Bronchial epithelial cell (primary cell): ENCODE measurements around the gene RAP2A. TPM values are rescaled to one million over a fixed set of nuclear protein-coding genes. Genes with fewer than 3 reads are reported as not detected.

Experiments used
- DNase-seq: peaks from one replicate; pipeline ENCODE4 v3.0.0-alpha.2; 2010; ENCODE audit warnings: low read depth
- FAIRE-seq: peaks from 2 replicates; lab custom pipeline; 2011; peaks lifted over from hg19 to GRCh38; lab: Jason Lieb, UNC
- H3K27me3 ChIP-seq: 2 replicates; pipeline ENCODE4 v1.5.1; 2011; ENCODE audit warnings: low read length; ENCODE audit not compliant: control insufficient read depth, insufficient read depth
- H3K36me3 ChIP-seq: 2 replicates; pipeline ENCODE4 v1.5.1; 2011; ENCODE audit warnings: low read length; ENCODE audit not compliant: control insufficient read depth, insufficient read depth
- H3K4me3 ChIP-seq: 2 replicates; pipeline ENCODE4 v1.5.1; 2011; ENCODE audit warnings: mild to moderate bottlenecking, low read depth, low read length, control low read depth
- CTCF ChIP-seq: IDR thresholded peaks from 2 replicates; pipeline ENCODE4 v1.5.1; 2011; ENCODE audit warnings: mild to moderate bottlenecking, moderate library complexity, low read length, control low read depth, inconsistent platforms; ENCODE audit not compliant: insufficient read depth, severe bottlenecking
- total RNA-seq: library from RNA; depleted of rRNA; stranded (reverse); fragments of >200 nt; gene quantifications from 2 replicates; pipeline ENCODE4 v1.2.1, GENCODE V29; 2014

Gene RAP2A
- total RNA-seq, 1 donor from 2014 or later, result 47.7 TPM

DNA sequence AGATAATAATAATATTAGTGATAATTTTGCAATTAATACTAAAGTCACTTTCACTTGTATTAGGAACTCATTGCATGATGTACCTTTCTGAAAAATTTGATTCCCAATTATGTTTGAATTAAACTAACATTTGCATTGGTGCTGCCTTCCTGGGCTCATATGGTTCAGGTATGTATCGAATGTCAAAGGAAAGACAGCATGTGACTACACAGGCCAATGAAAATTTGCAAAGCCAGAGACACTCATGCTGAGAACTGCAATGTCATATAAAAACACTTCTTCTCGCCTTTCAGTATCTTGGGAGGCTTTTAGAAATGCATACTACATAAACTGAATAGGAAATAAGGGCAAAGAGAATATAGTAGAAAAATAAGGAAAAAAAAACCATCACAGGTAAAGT is 44.3 kb downstream of the RAP2A start:
- Histone ChIP-seq H3K36me3 (no peaks in the 10 kb centered on the region), H3K4me3 (no peak overlapping the region), H3K27me3 (no peaks in the 10 kb centered on the region)
- no peak for TF ChIP-seq CTCF
- FAIRE-seq, result no peak
- DNase-seq, result no peak

- no peaks in the 10 kb centered on the region for H3K36me3 ChIP-seq
- no peak for FAIRE-seq
These were observed 49.5 kb downstream of the RAP2A start for GRCh38 chr13:97483465-97483864.

DNA sequence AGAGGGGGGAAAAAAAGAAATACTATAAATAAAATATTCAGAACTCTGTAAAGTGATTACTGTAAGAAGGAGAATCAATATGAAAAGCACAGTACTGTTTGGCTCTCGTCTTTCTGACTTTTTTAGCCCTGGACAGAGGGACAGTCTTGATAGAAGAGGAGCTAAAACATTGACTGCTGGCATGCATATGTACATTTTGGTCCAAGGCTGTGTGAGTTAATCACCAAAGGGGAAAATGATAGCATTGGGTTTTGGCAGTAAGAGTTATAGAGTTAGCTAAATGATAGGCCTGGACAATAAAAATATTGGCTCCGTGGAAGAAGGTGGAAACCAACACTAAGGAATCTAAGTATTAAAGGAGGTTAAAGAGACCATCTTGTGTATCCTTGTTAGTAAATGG is 50.3 kb downstream of the RAP2A start:
- no peak for FAIRE-seq
- no peak for TF ChIP-seq CTCF
- no peaks in the 10 kb centered on the region for H3K27me3 ChIP-seq
- H3K4me3 ChIP-seq, result no peak overlapping the region
- H3K36me3 ChIP-seq, result no peaks in the 10 kb centered on the region
- no peak for DNase-seq

More at GRCh38 chr13:97483465-97483864, 49.5 kb downstream of the RAP2A start:
- Histone ChIP-seq H3K27me3 (no peaks in the 10 kb centered on the region), H3K4me3 (no peak overlapping the region)
- TF ChIP-seq CTCF, result no peak
- no peak for DNase-seq

GRCh38 chr13:97485320-97485719 is 51.4 kb downstream of the RAP2A start:
- Histone ChIP-seq H3K27me3 (no peaks in the 10 kb centered on the region), H3K36me3 (no peaks in the 10 kb centered on the region), H3K4me3 (no peak overlapping the region)
- TF ChIP-seq CTCF, result no peak
- no peak for DNase-seq
- FAIRE-seq, result no peak

DNA sequence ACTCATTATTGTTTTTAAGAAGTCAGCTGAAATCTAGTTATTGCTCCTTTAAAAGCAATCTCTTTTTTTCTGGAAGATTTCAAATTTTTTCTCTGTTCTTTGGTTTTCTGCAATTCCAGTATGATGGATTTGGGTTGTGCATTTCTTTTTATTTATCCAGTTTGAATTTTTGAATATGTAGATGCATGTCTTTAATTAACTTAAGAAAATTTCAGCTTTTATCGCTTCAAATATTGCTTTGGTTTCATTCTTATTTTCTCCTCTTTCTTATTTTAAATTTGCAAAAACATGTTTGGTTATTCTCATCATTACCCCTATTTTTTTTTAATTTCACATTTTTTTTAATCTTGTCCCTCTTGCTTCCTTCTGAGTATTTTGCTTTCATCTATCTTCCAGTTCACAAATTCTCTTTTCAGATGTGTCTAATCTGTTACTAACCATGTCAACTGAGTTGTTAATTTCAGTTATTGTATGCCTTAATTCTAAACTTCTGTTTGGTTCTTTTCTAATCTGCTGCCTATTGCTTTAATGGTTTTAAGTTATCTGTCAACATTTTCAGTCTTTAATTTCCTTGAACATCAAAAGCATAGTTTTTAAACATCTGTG is 56.8 kb downstream of the RAP2A start:
- Histone ChIP-seq H3K27me3 (no peaks in the 10 kb centered on the region), H3K4me3 (no peak overlapping the region), H3K36me3 (no peaks in the 10 kb centered on the region)
- DNase-seq (no peak), FAIRE-seq (no peak)
- no peak for TF ChIP-seq CTCF

DNA sequence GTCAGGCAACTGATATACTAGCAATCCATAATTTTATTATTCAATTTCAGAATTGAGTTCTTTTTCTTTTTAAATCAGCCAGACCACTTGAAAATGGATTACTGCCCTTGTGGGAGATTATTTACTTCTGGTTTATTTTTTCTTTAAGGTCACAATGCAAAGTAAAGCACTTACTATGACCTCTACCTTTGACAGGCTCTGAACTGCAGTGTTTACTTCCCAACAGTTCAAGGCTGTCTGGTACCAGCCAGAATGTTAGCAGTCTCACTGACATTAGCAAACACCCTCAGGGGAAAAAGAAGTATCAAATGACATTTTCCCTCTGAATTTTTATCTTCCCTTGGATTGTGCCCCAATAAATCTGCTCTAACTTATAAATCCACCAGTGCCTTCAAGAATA is 57.5 kb downstream of the RAP2A start:
- no peak for TF ChIP-seq CTCF
- DNase-seq (no peak), FAIRE-seq (no peak)
- no peaks in the 10 kb centered on the region for H3K27me3 ChIP-seq
- no peak overlapping the region for H3K4me3 ChIP-seq
- no peaks in the 10 kb centered on the region for H3K36me3 ChIP-seq
